Neural cell (in vitro differentiated cells): ENCODE measurements around the gene ATP1A1. TPM values are rescaled to one million over a fixed set of nuclear protein-coding genes. Genes with fewer than 3 reads are reported as not detected.

ENCODE experiments used
- H2AFZ ChIP-seq: fragments of 200-600, 300-800 bp; sonication (generic), shearing (Covaris generic); 2 replicates; pipeline ENCODE4 v1.6.0; 2014; ENCODE audit warnings: low read depth, mild to moderate bottlenecking, antibody characterized with exemption, low read length, moderate library complexity
- H3F3A ChIP-seq: fragments of 200-600 bp; shearing (Covaris generic); 2 replicates; pipeline ENCODE4 v1.6.1; 2016; ENCODE audit warnings: mild to moderate bottlenecking, moderate library complexity, mixed read lengths, antibody characterized with exemption, low read length; ENCODE audit not compliant: insufficient read depth, poor library complexity, severe bottlenecking
- H3K27ac ChIP-seq: fragments of 200-600, 300-800 bp; sonication (generic), shearing (Covaris generic); 2 replicates; pipeline ENCODE4 v1.5.1; 2014; ENCODE audit warnings: mild to moderate bottlenecking, low read length, moderate library complexity
- H3K27me3 ChIP-seq: fragments of 300-800, 200-600 bp; sonication (generic), shearing (Covaris generic); 2 replicates; pipeline ENCODE4 v1.6.0; 2014; ENCODE audit warnings: mild to moderate bottlenecking, low read depth, low read length, moderate library complexity; ENCODE audit not compliant: insufficient read depth
- H3K36me3 ChIP-seq: fragments of 300-800, 200-600 bp; sonication (generic), shearing (Covaris generic); 2 replicates; pipeline ENCODE4 v1.5.1; 2014; ENCODE audit warnings: mild to moderate bottlenecking, antibody characterized with exemption, low read length, moderate library complexity; ENCODE audit not compliant: insufficient read depth
- H3K4me2 ChIP-seq: fragments of 300-800, 200-600 bp; sonication (generic), shearing (Covaris generic); 2 replicates; pipeline ENCODE4 v1.6.0; 2014; ENCODE audit warnings: mild to moderate bottlenecking, low read length
- H3K4me3 ChIP-seq: fragments of 300-800, 200-600 bp; sonication (generic), shearing (Covaris generic); 2 replicates; pipeline ENCODE4 v1.5.1; 2014; ENCODE audit warnings: mild to moderate bottlenecking, low read length, moderate library complexity
- H3K79me2 ChIP-seq: fragments of 200-600 bp; shearing (Covaris generic); replicated peaks from 2 replicates; pipeline ENCODE4 v1.6.0; 2014; ENCODE audit warnings: mild to moderate bottlenecking, low read length, moderate library complexity; ENCODE audit not compliant: insufficient read depth
- H3K9ac ChIP-seq: fragments of 300-800, 200-600 bp; sonication (generic), shearing (Covaris generic); 2 replicates; pipeline ENCODE4 v1.6.1; 2016; ENCODE audit warnings: mild to moderate bottlenecking, low read length, mixed read lengths
- H3K9me2 ChIP-seq: fragments of 200-600 bp; shearing (Covaris generic); 2 replicates; pipeline ENCODE4 v1.6.1; 2016; ENCODE audit warnings: mild to moderate bottlenecking, low read length, mixed read lengths; ENCODE audit not compliant: insufficient read depth
- H3K9me3 ChIP-seq: fragments of 200-600, 300-800 bp; sonication (generic), shearing (Covaris generic); 2 replicates; pipeline ENCODE4 v1.6.1; 2016; ENCODE audit warnings: mild to moderate bottlenecking, mixed run types, low read length, moderate library complexity, mixed read lengths
- H4K20me1 ChIP-seq: fragments of 200-600 bp; shearing (Covaris generic); 2 replicates; pipeline ENCODE4 v1.6.1; 2016; ENCODE audit warnings: mild to moderate bottlenecking, mixed run types; ENCODE audit not compliant: insufficient read depth
- EP300 ChIP-seq: fragments of 450-650 bp; conservative IDR thresholded peaks from 2 replicates; pipeline ENCODE4 v1.6.1; 2014; ENCODE audit warnings: antibody characterized with exemption, mild to moderate bottlenecking, moderate library complexity; ENCODE audit not compliant: poor library complexity, severe bottlenecking
- EZH2 ChIP-seq: fragments of 200-600, 300-800 bp; shearing (Covaris generic), sonication (generic); IDR thresholded peaks from 2 replicates; pipeline ENCODE4 v1.6.1; 2014; ENCODE audit warnings: antibody characterized with exemption, low read length, borderline replicate concordance, mild to moderate bottlenecking; ENCODE audit not compliant: insufficient read depth, poor library complexity, severe bottlenecking
- MXI1 ChIP-seq: fragments of 450-650 bp; conservative IDR thresholded peaks from 2 replicates; pipeline ENCODE4 v1.6.1; 2014; ENCODE audit warnings: antibody characterized with exemption, mild to moderate bottlenecking; ENCODE audit not compliant: poor library complexity, severe bottlenecking
- POLR2AphosphoS5 ChIP-seq: IDR thresholded peaks from 2 replicates; pipeline ENCODE4 v1.6.1; 2012
- RAD21 ChIP-seq: fragments of 450-650 bp; conservative IDR thresholded peaks from 2 replicates; pipeline ENCODE4 v1.6.1; 2014; ENCODE audit warnings: antibody characterized with exemption, mild to moderate bottlenecking, moderate library complexity
- SMC3 ChIP-seq: fragments of 450-650 bp; conservative IDR thresholded peaks from 2 replicates; pipeline ENCODE4 v1.6.1; 2014; ENCODE audit warnings: antibody characterized with exemption, mild to moderate bottlenecking, moderate library complexity; ENCODE audit not compliant: poor library complexity
- TAF1 ChIP-seq: IDR thresholded peaks from 2 replicates; pipeline ENCODE4 v1.6.1; 2012; ENCODE audit warnings: low read depth
- polyA plus RNA-seq: library from polyadenylated mRNA; depleted of rRNA; stranded (reverse); fragments of >200 nt; gene quantifications from 2 replicates; pipeline ENCODE4 v1.2.3, GENCODE V29; 2014
- TF ChIP-seq, protein P1 (sequence below): IDR thresholded peaks from 2 replicates; pipeline ENCODE4 v1.6.1; 2012; ENCODE audit warnings: borderline replicate concordance
- TF ChIP-seq, protein P2 (sequence below): fragments of 450-650 bp; IDR thresholded peaks from 2 replicates; pipeline ENCODE4 v1.5.1; 2014; ENCODE audit warnings: antibody characterized with exemption, mild to moderate bottlenecking, moderate library complexity; ENCODE audit not compliant: poor library complexity, severe bottlenecking

The ATP1A1 gene
- polyA plus RNA-seq, 1 donor from 2014 or later = 44.2 TPM

- Histone ChIP-seq H3K27ac (no peak overlapping the region), H3K4me3 (peak overlapping the region; percentile 95)
- TF ChIP-seq MXI1 (no peak), EP300 (no peak), POLR2AphosphoS5 (no peak), TAF1 (no peak), RAD21 (no peak), EZH2 (no peak)
- TF ChIP-seq, protein P1, sequence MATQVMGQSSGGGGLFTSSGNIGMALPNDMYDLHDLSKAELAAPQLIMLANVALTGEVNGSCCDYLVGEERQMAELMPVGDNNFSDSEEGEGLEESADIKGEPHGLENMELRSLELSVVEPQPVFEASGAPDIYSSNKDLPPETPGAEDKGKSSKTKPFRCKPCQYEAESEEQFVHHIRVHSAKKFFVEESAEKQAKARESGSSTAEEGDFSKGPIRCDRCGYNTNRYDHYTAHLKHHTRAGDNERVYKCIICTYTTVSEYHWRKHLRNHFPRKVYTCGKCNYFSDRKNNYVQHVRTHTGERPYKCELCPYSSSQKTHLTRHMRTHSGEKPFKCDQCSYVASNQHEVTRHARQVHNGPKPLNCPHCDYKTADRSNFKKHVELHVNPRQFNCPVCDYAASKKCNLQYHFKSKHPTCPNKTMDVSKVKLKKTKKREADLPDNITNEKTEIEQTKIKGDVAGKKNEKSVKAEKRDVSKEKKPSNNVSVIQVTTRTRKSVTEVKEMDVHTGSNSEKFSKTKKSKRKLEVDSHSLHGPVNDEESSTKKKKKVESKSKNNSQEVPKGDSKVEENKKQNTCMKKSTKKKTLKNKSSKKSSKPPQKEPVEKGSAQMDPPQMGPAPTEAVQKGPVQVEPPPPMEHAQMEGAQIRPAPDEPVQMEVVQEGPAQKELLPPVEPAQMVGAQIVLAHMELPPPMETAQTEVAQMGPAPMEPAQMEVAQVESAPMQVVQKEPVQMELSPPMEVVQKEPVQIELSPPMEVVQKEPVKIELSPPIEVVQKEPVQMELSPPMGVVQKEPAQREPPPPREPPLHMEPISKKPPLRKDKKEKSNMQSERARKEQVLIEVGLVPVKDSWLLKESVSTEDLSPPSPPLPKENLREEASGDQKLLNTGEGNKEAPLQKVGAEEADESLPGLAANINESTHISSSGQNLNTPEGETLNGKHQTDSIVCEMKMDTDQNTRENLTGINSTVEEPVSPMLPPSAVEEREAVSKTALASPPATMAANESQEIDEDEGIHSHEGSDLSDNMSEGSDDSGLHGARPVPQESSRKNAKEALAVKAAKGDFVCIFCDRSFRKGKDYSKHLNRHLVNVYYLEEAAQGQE = no peak
- TF ChIP-seq, protein P2, sequence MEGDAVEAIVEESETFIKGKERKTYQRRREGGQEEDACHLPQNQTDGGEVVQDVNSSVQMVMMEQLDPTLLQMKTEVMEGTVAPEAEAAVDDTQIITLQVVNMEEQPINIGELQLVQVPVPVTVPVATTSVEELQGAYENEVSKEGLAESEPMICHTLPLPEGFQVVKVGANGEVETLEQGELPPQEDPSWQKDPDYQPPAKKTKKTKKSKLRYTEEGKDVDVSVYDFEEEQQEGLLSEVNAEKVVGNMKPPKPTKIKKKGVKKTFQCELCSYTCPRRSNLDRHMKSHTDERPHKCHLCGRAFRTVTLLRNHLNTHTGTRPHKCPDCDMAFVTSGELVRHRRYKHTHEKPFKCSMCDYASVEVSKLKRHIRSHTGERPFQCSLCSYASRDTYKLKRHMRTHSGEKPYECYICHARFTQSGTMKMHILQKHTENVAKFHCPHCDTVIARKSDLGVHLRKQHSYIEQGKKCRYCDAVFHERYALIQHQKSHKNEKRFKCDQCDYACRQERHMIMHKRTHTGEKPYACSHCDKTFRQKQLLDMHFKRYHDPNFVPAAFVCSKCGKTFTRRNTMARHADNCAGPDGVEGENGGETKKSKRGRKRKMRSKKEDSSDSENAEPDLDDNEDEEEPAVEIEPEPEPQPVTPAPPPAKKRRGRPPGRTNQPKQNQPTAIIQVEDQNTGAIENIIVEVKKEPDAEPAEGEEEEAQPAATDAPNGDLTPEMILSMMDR = no peak
Measured at GRCh38 chr1:116375887-116376728, 3.1 kb downstream of the ATP1A1 start.

GRCh38 chr1:116376729-116377086, 3.7 kb downstream of the ATP1A1 start:
- Histone ChIP-seq H2AFZ (no peak overlapping the region), H3F3A (no peaks in the 10 kb centered on the region), H3K27me3 (no peaks in the 10 kb centered on the region), H3K36me3 (no peaks in the 10 kb centered on the region), H3K9me3 (no peaks in the 10 kb centered on the region), H3K4me2 (no peak overlapping the region), H3K9me2 (no peaks in the 10 kb centered on the region), H3K9ac (no peak overlapping the region), H3K4me3 (peak overlapping the region; percentile 95), H4K20me1 (no peaks in the 10 kb centered on the region), H3K79me2 (peaks cover 68% of the 10 kb centered on the region), H3K27ac (no peak overlapping the region)
- TF ChIP-seq, protein P2 = no peak
- TF ChIP-seq MXI1 (no peak), EZH2 (no peak), SMC3 (no peak), EP300 (no peak), TAF1 (no peak), POLR2AphosphoS5 (no peak), RAD21 (no peak)
- TF ChIP-seq, protein P1 = no peak

More at GRCh38 chr1:116375887-116376728, 3.1 kb downstream of the ATP1A1 start:
- H4K20me1 ChIP-seq = no peaks in the 10 kb centered on the region
- H3K27me3 ChIP-seq = no peaks in the 10 kb centered on the region
- no peaks in the 10 kb centered on the region for H3F3A ChIP-seq
- H3K36me3 ChIP-seq = no peaks in the 10 kb centered on the region
- H3K9me3 ChIP-seq = no peaks in the 10 kb centered on the region
- H3K9ac ChIP-seq = peak overlapping the region; percentile 6
- H3K79me2 ChIP-seq = peaks cover 65% of the 10 kb centered on the region
- H2AFZ ChIP-seq = no peak overlapping the region
- peak overlapping the region; percentile 91 for H3K4me2 ChIP-seq
- H3K9me2 ChIP-seq = no peaks in the 10 kb centered on the region
